PC-9 (cell line): ENCODE measurements around the gene HAT1. TPM values are rescaled to one million over a fixed set of nuclear protein-coding genes. Genes with fewer than 3 reads are reported as not detected.

Experiments
- BruUV-seq: library from RNA; stranded (reverse); fragments of 400-500 nt; replicated peaks from 2 replicates; lab custom pipeline; 2021; lab: Mats Ljungman, UMichigan
- CTCF ChIA-PET: fragments of 300-600 bp; sonication (Branson Sonifier 250); formaldehyde crosslinking; loops from one replicate; lab custom pipeline; 2022; ENCODE audit warnings: antibody characterized with exemption; lab: Charles Lee
- POLR2A ChIA-PET: fragments of 300-600 bp; sonication (Branson Sonifier 250); formaldehyde crosslinking; loops from one replicate; lab custom pipeline; 2022; ENCODE audit warnings: antibody characterized with exemption; ENCODE audit not compliant: unreplicated experiment; lab: Charles Lee
- DNase-seq, 2 experiments: peaks; one replicate each; pipeline versions ENCODE4 v3.0.0 to v3.0.0-alpha.2; 2015 to 2022; ENCODE audit warnings: mixed read lengths in 1 of 2
- H2AFZ ChIP-seq: fragments of 200-600 bp; sonication (generic); 2 replicates; pipeline ENCODE4 v1.8.1; 2017; ENCODE audit warnings: antibody characterized with exemption
- H3F3A ChIP-seq: fragments of 200-600 bp; sonication (generic); 2 replicates; pipeline ENCODE4 v1.8.1; 2017; ENCODE audit warnings: antibody characterized with exemption, mild to moderate bottlenecking, low read depth; ENCODE audit not compliant: insufficient read depth
- H3K27ac ChIP-seq: fragments of 200-600 bp; sonication (generic); 2 replicates; pipeline ENCODE4 v1.6.1; 2016; ENCODE audit warnings: mixed run types
- H3K27me3 ChIP-seq: fragments of 200-600 bp; sonication (generic); 2 replicates; pipeline ENCODE4 v1.6.1; 2016; ENCODE audit warnings: low read depth, mixed run types; ENCODE audit not compliant: insufficient read depth
- H3K36me3 ChIP-seq: fragments of 200-600 bp; sonication (generic); 2 replicates; pipeline ENCODE4 v1.6.1; 2016; ENCODE audit warnings: low read depth, mixed run types
- H3K4me1 ChIP-seq: fragments of 200-600 bp; sonication (generic); replicated peaks from 2 replicates; pipeline ENCODE4 v1.6.1; 2016; ENCODE audit warnings: mixed run types; ENCODE audit not compliant: insufficient read depth
- H3K4me2 ChIP-seq: fragments of 200-600 bp; sonication (generic); 2 replicates; pipeline ENCODE4 v1.6.1; 2017; ENCODE audit warnings: mixed run types
- H3K4me3 ChIP-seq: fragments of 200-600 bp; sonication (generic); 2 replicates; pipeline ENCODE4 v1.6.1; 2016; ENCODE audit warnings: mixed run types
- H3K79me2 ChIP-seq: fragments of 200-600 bp; sonication (generic); 2 replicates; pipeline ENCODE4 v1.6.1; 2017; ENCODE audit warnings: low read depth, mixed run types
- H3K9me2 ChIP-seq: fragments of 200-600 bp; sonication (generic); 2 replicates; pipeline ENCODE4 v1.8.1; 2017; ENCODE audit warnings: mild to moderate bottlenecking; ENCODE audit not compliant: insufficient read depth
- H3K9me3 ChIP-seq: fragments of 200-600 bp; sonication (generic); 2 replicates; pipeline ENCODE4 v1.8.1; 2016; ENCODE audit warnings: low read depth; ENCODE audit not compliant: insufficient read depth
- H4K20me1 ChIP-seq: fragments of 200-600 bp; sonication (generic); 2 replicates; pipeline ENCODE4 v1.8.1; 2017; ENCODE audit not compliant: insufficient read depth
- CTCF ChIP-seq: fragments of 200-600 bp; sonication (generic); conservative IDR thresholded peaks from 2 replicates; pipeline ENCODE4 v1.6.1; 2017; ENCODE audit warnings: mixed run types, antibody characterized with exemption, mild to moderate bottlenecking, moderate library complexity
- EZH2 ChIP-seq: fragments of 200-600 bp; sonication (generic); IDR thresholded peaks from 2 replicates; pipeline ENCODE4 v1.8.0; 2017; ENCODE audit warnings: antibody characterized with exemption, low read depth
- intact Hi-C: fragments of 100-400 bp; cut with micrococcal nuclease; formaldehyde crosslinking; loops from one replicate; pipeline ENCODE4 v1.10.0; 2022; ENCODE audit not compliant: unreplicated experiment
- total RNA-seq: library from RNA; stranded (reverse); gene quantifications from 2 replicates; pipeline ENCODE4 v1.2.3, GENCODE V29; 2021

Gene HAT1
- total RNA-seq, 1 experiment from 2014 or later: 132 TPM

- intact Hi-C loops: loop anchor here (10.0 kb wide), 1 partner anchor 502 kb away; no protein-coding TSS in a partner anchor
Observed at GRCh38 chr2:171963198-171963597, 40.9 kb downstream of the HAT1 start.

DNA sequence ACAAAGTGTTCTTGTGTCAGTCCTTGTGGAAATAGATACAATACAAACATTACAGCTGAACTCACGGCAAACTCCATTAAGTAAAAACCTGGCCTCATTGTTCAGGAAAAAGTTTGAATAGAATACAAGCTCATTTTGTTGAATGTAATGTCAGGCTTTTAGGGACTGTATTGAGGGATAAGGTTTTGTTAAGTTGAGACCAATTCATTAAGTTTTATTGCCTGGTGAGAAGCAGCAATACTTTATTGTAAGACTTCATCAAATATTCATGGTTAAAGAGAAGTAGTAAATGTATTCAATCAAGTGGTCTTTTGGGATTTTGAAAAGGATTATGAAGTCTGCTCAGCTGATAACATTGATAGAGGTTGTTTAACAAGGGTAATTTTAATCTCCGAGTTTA, 42.0 kb downstream of the HAT1 start:
- DNase-seq: no peak
- no peaks in the 10 kb centered on the region for H3K4me1 ChIP-seq
- no peaks in the 10 kb centered on the region for H3K27me3 ChIP-seq
- H2AFZ ChIP-seq: no peak overlapping the region
- peaks cover 47% of the 10 kb centered on the region for H3K36me3 ChIP-seq
- peaks cover 5% of the 10 kb centered on the region; the same call in 1 of the 2 replicates for H4K20me1 ChIP-seq
- H3K9me3 ChIP-seq: no peaks in the 10 kb centered on the region
- ChIA-PET POLR2A (no interaction called here), CTCF (interaction anchor here (0.5 kb wide), 1 partner anchor 159 kb away, joined by 3 read pairs; no protein-coding TSS in a partner anchor)
- no TSS peak for BruUV-seq
- H3K9me2 ChIP-seq: no peaks in the 10 kb centered on the region
- H3K27ac ChIP-seq: no peak overlapping the region
- intact Hi-C loops: loop anchor here (10.0 kb wide), 1 partner anchor 500 kb away; no protein-coding TSS in a partner anchor
- peaks cover 7% of the 10 kb centered on the region; the same call in 1 of the 2 replicates for H3F3A ChIP-seq
- TF ChIP-seq CTCF (no peak), EZH2 (no peak)
- H3K4me3 ChIP-seq: no peak overlapping the region
- H3K4me2 ChIP-seq: no peak overlapping the region
- H3K79me2 ChIP-seq: peaks cover 24% of the 10 kb centered on the region; the same call in 1 of the 2 replicates

More at GRCh38 chr2:171963198-171963597, 40.9 kb downstream of the HAT1 start:
- Histone ChIP-seq H3K27me3 (no peaks in the 10 kb centered on the region), H3F3A (peaks cover 10% of the 10 kb centered on the region; the same call in 1 of the 2 replicates), H3K9me2 (no peaks in the 10 kb centered on the region), H3K36me3 (peaks cover 36% of the 10 kb centered on the region), H3K4me3 (no peak overlapping the region), H3K9me3 (no peaks in the 10 kb centered on the region), H3K4me2 (no peak overlapping the region), H3K27ac (no peak overlapping the region), H3K4me1 (no peaks in the 10 kb centered on the region), H3K79me2 (peaks cover 28% of the 10 kb centered on the region; the same call in 1 of the 2 replicates), H2AFZ (no peak overlapping the region), H4K20me1 (peaks cover 7% of the 10 kb centered on the region; the same call in 1 of the 2 replicates)
- no peak for TF ChIP-seq EZH2
- no peak for TF ChIP-seq CTCF
- BruUV-seq: no TSS peak
- DNase-seq: no peak
- ChIA-PET POLR2A (no interaction called here), CTCF (no interaction called here)

GRCh38 chr2:171965238-171965637, 43.0 kb downstream of the HAT1 start:
- ChIA-PET POLR2A (no interaction called here), CTCF (no interaction called here)
- H3K4me2 ChIP-seq: no peak overlapping the region
- no peak for DNase-seq
- no peak overlapping the region for H3K4me3 ChIP-seq
- H3K4me1 ChIP-seq: no peaks in the 10 kb centered on the region
- peaks cover 8% of the 10 kb centered on the region; the same call in 1 of the 2 replicates for H4K20me1 ChIP-seq
- intact Hi-C loops: loop anchor here (10.0 kb wide), 1 partner anchor 500 kb away; no protein-coding TSS in a partner anchor
- H3K27ac ChIP-seq: no peak overlapping the region
- H3K9me3 ChIP-seq: no peaks in the 10 kb centered on the region
- no peak for TF ChIP-seq CTCF
- TF ChIP-seq EZH2: no peak
- H3K9me2 ChIP-seq: no peaks in the 10 kb centered on the region
- no TSS peak for BruUV-seq
- peaks cover 16% of the 10 kb centered on the region; the same call in 1 of the 2 replicates for H3K79me2 ChIP-seq
- H3K27me3 ChIP-seq: no peaks in the 10 kb centered on the region
- H3F3A ChIP-seq: peaks cover 7% of the 10 kb centered on the region; the same call in 1 of the 2 replicates
- no peak overlapping the region for H2AFZ ChIP-seq
- peaks cover 43% of the 10 kb centered on the region for H3K36me3 ChIP-seq
